GM19351 (cell line): ENCODE data around the gene FXR1.
"Not testable (repeated sequence)": the region's sequence is repeated elsewhere in the genome, so short reads cannot be mapped to it uniquely, and the experiment has no call there.

ENCODE experiments used
- ATAC-seq: cut with Tn5 transposase; IDR thresholded peaks from one replicate; pipeline ENCODE4 v1.9.1; 2021; ENCODE audit warnings: mild to moderate bottlenecking, moderate library complexity; ENCODE audit not compliant: unreplicated experiment

The FXR1 gene

GRCh38 chr3:180932819-180933218, 20.3 kb downstream of the FXR1 start:
- ATAC-seq = no peak

- no peak for ATAC-seq
These were observed 22.2 kb downstream of the FXR1 start for GRCh38 chr3:180934638-180935037.

- ATAC-seq = no peak
These were observed 28.4 kb downstream of the FXR1 start for GRCh38 chr3:180940826-180941225.

- ATAC-seq = peak; percentile 88
These were observed 35.4 kb downstream of the FXR1 start for GRCh38 chr3:180947761-180948390.

GRCh38 chr3:180959691-180960090, 47.2 kb downstream of the FXR1 start:
- ATAC-seq = peak; percentile 43

GRCh38 chr3:180961087-180961486, 48.6 kb downstream of the FXR1 start:
- no peak for ATAC-seq

- ATAC-seq = no peak
These were observed 49.1 kb downstream of the FXR1 start for GRCh38 chr3:180961552-180961951.

- no peak for ATAC-seq
These were observed 50.1 kb downstream of the FXR1 start for GRCh38 chr3:180962530-180962929.

GRCh38 chr3:180970931-180971330, 58.5 kb downstream of the FXR1 start:
- no peak for ATAC-seq

GRCh38 chr3:180973543-180973942, 61.1 kb downstream of the FXR1 start:
- ATAC-seq = peak; percentile 71

GRCh38 chr3:180974286-180974685, 61.8 kb downstream of the FXR1 start:
- ATAC-seq = peak; percentile 22

- ATAC-seq = no peak
These were observed 65.0 kb downstream of the FXR1 start for GRCh38 chr3:180977498-180977897.

- no peak for ATAC-seq
These were observed 67.5 kb downstream of the FXR1 start for GRCh38 chr3:180979961-180980360.

- no peak for ATAC-seq
These were observed 68.1 kb downstream of the FXR1 start for GRCh38 chr3:180980611-180981010.

GRCh38 chr3:180981912-180982311, 69.4 kb downstream of the FXR1 start:
- ATAC-seq = no peak

GRCh38 chr3:180983136-180983535, 70.7 kb downstream of the FXR1 start:
- no peak for ATAC-seq

- ATAC-seq = not testable (repeated sequence)
These were observed 73.9 kb downstream of the FXR1 start for GRCh38 chr3:180986366-180986765.

- no peak for ATAC-seq
These were observed 74.9 kb downstream of the FXR1 start for GRCh38 chr3:180987344-180987743.

- peak; percentile 93 for ATAC-seq
These were observed 77.1 kb downstream of the FXR1 start, which contains the start of gene DNAJC19 for GRCh38 chr3:180989291-180990163. Gene DNAJC19, minus strand, starts transcription at chr3:180989736. Its CDS starts 134 bp downstream, at chr3:180989602.

- ATAC-seq = no peak
These were observed 78.0 kb downstream of the FXR1 start for GRCh38 chr3:180990505-180990904.

- no peak for ATAC-seq
These were observed 84.0 kb downstream of the FXR1 start for GRCh38 chr3:180996415-180996932.

GRCh38 chr3:181002331-181002730, 89.9 kb downstream of the FXR1 start:
- ATAC-seq = not testable (repeated sequence)
